ENCODE results near the gene PRR12.

- TF ChIP-seq CTCF (IDR thresholded peaks at IDR 0.05; ENCODE audit: low read depth, low read length, poor library complexity, severe bottlenecking) (no peak), EZH2phosphoT487 (IDR thresholded peaks at IDR 0.05; ENCODE audit: borderline replicate concordance, low read length) (no peak)
These were observed 26.0 kb downstream of the PRR12 start for GRCh38 chr19:49616945-49617344.
